Large intestine (tissue), 3 donors: ENCODE measurements around the gene UROC1. TPM values are rescaled to one million over a fixed set of nuclear protein-coding genes. Genes with fewer than 3 reads are reported as not detected.

Experiments used
- DNase-seq, 2 donors: peaks; one replicate each; pipeline versions ENCODE4 v3.0.0 to v3.0.0-alpha.2; 2013
- H3K27ac ChIP-seq: one replicate; pipeline ENCODE4 v1.5.1; 2013; ENCODE audit warnings: low read length
- H3K27me3 ChIP-seq: 2 replicates; pipeline ENCODE4 v1.6.1; 2013; ENCODE audit warnings: low read length; ENCODE audit not compliant: control insufficient read depth, insufficient read depth
- H3K36me3 ChIP-seq: 2 replicates; pipeline ENCODE4 v1.6.1; 2013; ENCODE audit warnings: low read length; ENCODE audit not compliant: control insufficient read depth, insufficient read depth
- H3K4me1 ChIP-seq: one replicate; pipeline ENCODE4 v1.6.1; 2013; ENCODE audit warnings: low read length; ENCODE audit not compliant: control insufficient read depth, insufficient read depth
- H3K4me3 ChIP-seq: one replicate; pipeline ENCODE4 v1.5.1; 2013; ENCODE audit warnings: low read length
- H3K9me3 ChIP-seq: one replicate; pipeline ENCODE4 v1.6.1; 2013; ENCODE audit warnings: mild to moderate bottlenecking, low read depth, low read length, moderate library complexity; ENCODE audit not compliant: control insufficient read depth
- WGBS: methylation state at CpG from one replicate; pipeline ENCODE4 v1.1.5; 2013; ENCODE audit warnings: low lambda C conversion rate; ENCODE audit not compliant: insufficient coverage; 5-methylcytosine and 5-hydroxymethylcytosine counted together
- polyA plus RNA-seq: library from polyadenylated mRNA; unstranded; fragments of 120-200 nt; gene quantifications from one replicate; pipeline ENCODE4 v1.2.1, GENCODE V29; 2013

Gene UROC1
- polyA plus RNA-seq, 1 donor: 0.06 TPM

GRCh38 chr3:126459111-126459762 is 58.3 kb downstream of the UROC1 start:
- Histone ChIP-seq H3K9me3 (no peaks in the 10 kb centered on the region), H3K4me1 (no peaks in the 10 kb centered on the region), H3K27me3 (no peaks in the 10 kb centered on the region), H3K36me3 (peaks cover 77% of the 10 kb centered on the region), H3K27ac (no peak overlapping the region), H3K4me3 (no peak overlapping the region)
- 100% methylated on average over 2 of the region's 7 CpGs for WGBS
- DNase-seq: no peak

- no CpG with 5 or more reads among the region's 12 CpGs for WGBS
- Histone ChIP-seq H3K4me3 (no peak overlapping the region), H3K36me3 (peaks cover 73% of the 10 kb centered on the region), H3K4me1 (no peaks in the 10 kb centered on the region), H3K27ac (no peak overlapping the region), H3K27me3 (no peaks in the 10 kb centered on the region), H3K9me3 (no peaks in the 10 kb centered on the region)
- no peak for DNase-seq
Measured at GRCh38 chr3:126456766-126457388, 60.7 kb downstream of the UROC1 start.

- no peaks in the 10 kb centered on the region for H3K27me3 ChIP-seq
- DNase-seq: no peak
- no CpG with 5 or more reads among the region's 4 CpGs for WGBS
- H3K4me3 ChIP-seq: no peak overlapping the region
- H3K4me1 ChIP-seq: no peaks in the 10 kb centered on the region
- peaks cover 73% of the 10 kb centered on the region for H3K36me3 ChIP-seq
- H3K27ac ChIP-seq: no peak overlapping the region
- no peaks in the 10 kb centered on the region for H3K9me3 ChIP-seq
Measured at GRCh38 chr3:126456211-126456610, 61.4 kb downstream of the UROC1 start.

GRCh38 chr3:126454437-126455198 is 63.0 kb downstream of the UROC1 start:
- no peak overlapping the region for H3K4me3 ChIP-seq
- H3K27ac ChIP-seq: no peak overlapping the region
- peaks cover 75% of the 10 kb centered on the region for H3K36me3 ChIP-seq
- no peaks in the 10 kb centered on the region for H3K9me3 ChIP-seq
- no peaks in the 10 kb centered on the region for H3K4me1 ChIP-seq
- DNase-seq: no peak
- H3K27me3 ChIP-seq: no peaks in the 10 kb centered on the region
- WGBS: 83% methylated on average over 2 of the region's 6 CpGs

GRCh38 chr3:126454025-126454424 is 63.5 kb downstream of the UROC1 start:
- Histone ChIP-seq H3K4me3 (no peak overlapping the region), H3K27ac (no peak overlapping the region), H3K36me3 (peaks cover 75% of the 10 kb centered on the region), H3K27me3 (no peaks in the 10 kb centered on the region), H3K4me1 (no peaks in the 10 kb centered on the region), H3K9me3 (no peaks in the 10 kb centered on the region)
- WGBS: 80% methylated on average over 1 of the region's 1 CpG
- no peak for DNase-seq

GRCh38 chr3:126452213-126452612 is 65.4 kb downstream of the UROC1 start:
- no peaks in the 10 kb centered on the region for H3K9me3 ChIP-seq
- no peak overlapping the region for H3K4me3 ChIP-seq
- H3K27ac ChIP-seq: no peak overlapping the region
- H3K27me3 ChIP-seq: no peaks in the 10 kb centered on the region
- no peaks in the 10 kb centered on the region for H3K4me1 ChIP-seq
- H3K36me3 ChIP-seq: peaks cover 75% of the 10 kb centered on the region
- no peak for DNase-seq
- WGBS: 81% methylated on average over 4 of the region's 9 CpGs

- WGBS: no CpG with 5 or more reads among the region's 12 CpGs
- H3K9me3 ChIP-seq: no peaks in the 10 kb centered on the region
- no peak overlapping the region for H3K27ac ChIP-seq
- no peak overlapping the region for H3K4me3 ChIP-seq
- H3K36me3 ChIP-seq: peaks cover 68% of the 10 kb centered on the region
- H3K4me1 ChIP-seq: no peaks in the 10 kb centered on the region
- DNase-seq: no peak
- no peaks in the 10 kb centered on the region for H3K27me3 ChIP-seq
Measured at GRCh38 chr3:126451511-126451910, 66.1 kb downstream of the UROC1 start.

- Histone ChIP-seq H3K4me3 (no peak overlapping the region), H3K27ac (no peak overlapping the region), H3K27me3 (no peaks in the 10 kb centered on the region), H3K36me3 (peaks cover 61% of the 10 kb centered on the region), H3K9me3 (no peaks in the 10 kb centered on the region), H3K4me1 (no peaks in the 10 kb centered on the region)
- no CpG with 5 or more reads among the region's 3 CpGs for WGBS
- DNase-seq: no peak
Measured at GRCh38 chr3:126450744-126451143, 66.8 kb downstream of the UROC1 start.

GRCh38 chr3:126450219-126450618 is 67.4 kb downstream of the UROC1 start:
- Histone ChIP-seq H3K36me3 (peaks cover 58% of the 10 kb centered on the region), H3K4me1 (no peaks in the 10 kb centered on the region), H3K4me3 (no peak overlapping the region), H3K27ac (no peak overlapping the region), H3K27me3 (no peaks in the 10 kb centered on the region), H3K9me3 (no peaks in the 10 kb centered on the region)
- WGBS: no CpG with 5 or more reads among the region's 9 CpGs
- no peak for DNase-seq

GRCh38 chr3:126449621-126450051 is 67.9 kb downstream of the UROC1 start:
- Histone ChIP-seq H3K27ac (no peak overlapping the region), H3K36me3 (peaks cover 53% of the 10 kb centered on the region), H3K9me3 (no peaks in the 10 kb centered on the region), H3K4me1 (no peaks in the 10 kb centered on the region), H3K4me3 (no peak overlapping the region), H3K27me3 (no peaks in the 10 kb centered on the region)
- WGBS: 90% methylated on average over 2 of the region's 11 CpGs
- no peak for DNase-seq
